Measurements from ENCODE around the gene FAM110D.
A peak's percentile ranks its signal among the peaks of the same experiment; 100 is the strongest.

Gene FAM110D
- long read RNA-seq, donor 1, partial matches to known transcripts, result 0 of 1 reads
- long read RNA-seq, donor 1, other reads (novel, unspliced or antisense), result 0 of 1 reads
- long read RNA-seq, donor 2, partial matches to known transcripts, result 0 of 2 reads
- long read RNA-seq, donor 2, other reads (novel, unspliced or antisense), result 0 of 2 reads
- long read RNA-seq, donor 3, result 0 reads
- long read RNA-seq, donor 4, partial matches to known transcripts, result 0 of 1 reads
- long read RNA-seq, donor 4, other reads (novel, unspliced or antisense), result 0 of 1 reads
- long read RNA-seq, donor 5, partial matches to known transcripts, result 0 of 4 reads
- long read RNA-seq, donor 5, other reads (novel, unspliced or antisense), result 0 of 4 reads
- long read RNA-seq, donor 6, partial matches to known transcripts, result 0 of 1 reads
- long read RNA-seq, donor 6, other reads (novel, unspliced or antisense), result 0 of 1 reads
- long read RNA-seq, donor 7, partial matches to known transcripts, result 0 of 1 reads
- long read RNA-seq, donor 7, other reads (novel, unspliced or antisense), result 0 of 1 reads
- long read RNA-seq, donor 8, partial matches to known transcripts, result 0 of 1 reads
- long read RNA-seq, donor 8, other reads (novel, unspliced or antisense), result 0 of 1 reads

DNA sequence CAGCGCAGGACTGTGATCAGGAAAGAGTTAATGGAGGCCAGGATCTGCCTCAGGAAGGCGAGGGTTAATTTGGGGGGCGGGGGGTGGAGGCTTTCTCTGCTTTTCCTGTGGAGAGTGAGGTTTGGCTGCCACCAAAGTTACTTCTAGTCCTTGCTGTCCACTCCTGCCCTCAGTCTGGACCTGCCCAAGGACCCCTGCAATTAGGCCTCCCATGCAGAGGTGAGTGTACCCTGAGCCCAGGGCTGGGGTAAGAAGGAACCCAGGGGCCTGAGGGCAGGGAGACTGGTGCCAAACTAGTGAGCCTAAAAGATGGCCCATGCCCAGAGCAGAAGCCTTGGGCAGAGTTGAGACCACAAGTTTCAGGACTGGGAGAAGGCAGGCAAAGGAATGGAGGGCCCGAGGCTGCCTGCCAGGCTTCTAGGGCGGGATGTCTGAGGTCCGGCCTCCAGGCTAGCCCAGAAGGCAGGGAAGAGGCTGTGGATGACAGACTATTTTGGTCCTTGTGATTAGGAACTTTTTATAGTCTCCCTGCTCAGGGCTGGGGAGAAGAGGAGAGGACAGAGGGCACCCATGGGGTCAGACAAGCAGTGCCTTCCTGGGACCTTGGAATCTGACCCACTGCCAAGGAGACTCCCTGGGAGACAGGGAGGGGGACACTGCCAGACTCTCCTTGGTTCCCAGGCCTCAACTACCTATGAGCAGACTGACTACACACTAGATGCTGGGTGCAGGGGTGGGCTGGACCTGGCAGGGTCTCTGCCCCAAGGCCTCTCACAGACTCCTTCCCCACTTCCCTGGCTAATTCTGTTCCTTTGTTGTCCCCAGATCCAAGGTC is at the start of gene FAM110D:
Gene FAM110D, plus strand, starts transcription at position 172 of the 835 bp plus-strand sequence. CDS start 2,213 bp downstream, outside the sequence.
- DNase-seq, result no peak

DNA sequence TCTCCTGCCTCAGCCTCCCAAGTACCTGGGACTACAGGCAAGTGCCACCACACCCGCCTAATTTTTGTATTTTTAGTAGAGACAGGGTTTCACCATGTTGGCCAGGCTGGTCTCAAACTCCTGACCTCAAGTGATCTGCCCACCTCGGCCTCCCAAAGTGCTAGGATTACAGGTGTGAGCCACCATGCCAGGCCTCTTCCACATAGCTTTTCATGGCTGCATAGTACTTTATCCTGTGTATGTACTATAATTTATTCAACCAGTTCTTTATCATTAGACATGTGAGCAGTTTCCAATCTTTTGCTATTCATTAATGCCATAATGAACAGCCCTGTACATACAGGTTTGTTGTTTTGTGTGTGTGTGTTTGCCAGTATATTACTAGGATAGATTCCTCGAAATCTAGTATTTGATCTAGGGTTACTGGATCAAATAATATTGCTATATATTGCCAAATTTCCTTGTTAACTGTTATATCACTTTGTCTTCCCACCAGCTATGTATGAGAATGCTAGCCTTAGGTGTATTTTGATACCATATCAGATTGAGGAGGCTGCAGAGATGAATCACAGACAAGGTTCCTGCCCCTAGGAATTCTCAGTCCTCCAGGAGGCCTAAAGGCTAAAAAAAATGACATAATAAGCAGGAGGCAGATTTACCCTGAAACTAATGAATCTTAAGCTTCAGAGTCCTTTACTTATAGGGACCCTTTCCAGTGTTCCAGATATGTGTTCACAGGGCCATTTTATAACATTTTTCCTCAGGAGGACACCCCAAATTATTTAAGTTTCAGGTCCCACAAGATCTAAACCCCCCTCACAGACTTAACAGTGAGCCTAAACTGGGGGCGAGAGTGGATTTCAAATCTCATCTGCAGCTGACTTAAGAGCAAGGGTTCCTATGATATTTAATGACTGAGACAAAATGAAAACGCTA is 49.4 kb upstream of the FAM110D start:
- no peak for DNase-seq

DNA sequence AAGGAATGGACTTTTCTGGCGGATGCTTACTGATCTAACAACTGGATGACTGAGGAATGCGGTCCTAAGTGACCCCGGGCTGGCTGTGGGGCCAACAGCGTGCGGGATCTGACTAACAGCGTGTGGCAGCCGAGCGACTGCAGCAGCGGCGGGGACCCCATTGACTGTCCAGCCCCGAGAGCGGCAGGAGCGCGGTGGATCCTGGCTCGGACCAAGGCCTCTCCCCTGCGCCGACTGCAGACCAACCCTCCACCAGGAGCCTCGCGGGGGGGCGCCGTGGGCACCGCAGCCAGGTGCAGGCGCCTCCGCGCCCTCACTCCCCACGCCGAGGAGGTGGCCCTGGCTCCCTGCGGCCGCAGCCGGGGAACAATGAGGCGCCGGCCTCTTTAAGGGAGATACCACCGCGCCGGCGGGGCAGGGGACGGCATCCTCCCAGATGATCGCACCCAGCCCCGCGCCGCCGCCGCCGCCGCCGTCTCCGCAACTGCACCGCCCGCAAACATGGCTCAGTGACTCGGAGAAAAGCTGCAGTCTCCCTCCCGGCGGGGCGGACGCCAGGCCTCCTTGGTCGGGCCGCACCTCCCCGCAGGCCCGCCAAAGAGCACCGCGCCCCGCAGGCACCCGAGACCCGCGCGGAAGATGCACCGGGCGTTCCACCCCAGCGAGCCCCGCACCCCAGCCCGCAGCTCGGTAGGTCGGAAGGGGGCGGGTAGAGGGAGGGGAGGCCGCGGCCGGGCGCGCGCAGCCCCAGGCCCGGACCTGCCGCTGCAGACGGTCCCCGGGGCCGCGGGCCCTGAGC is 47.9 kb upstream of the FAM110D start:
- peak; percentile 98 for DNase-seq

- peak; percentile 94 for DNase-seq
Observed at GRCh38 chr1:26111530-26112406, 47.1 kb upstream of the FAM110D start, which contains the start of gene PDIK1L. Gene PDIK1L, plus strand, starts transcription at chr1:26111824. Its CDS starts 2,485 bp downstream, at chr1:26114309.

GRCh38 chr1:26112407-26112775 is 46.5 kb upstream of the FAM110D start:
- no peak for DNase-seq

GRCh38 chr1:26114165-26114927 is 44.5 kb upstream of the FAM110D start:
- DNase-seq, result no peak

DNA sequence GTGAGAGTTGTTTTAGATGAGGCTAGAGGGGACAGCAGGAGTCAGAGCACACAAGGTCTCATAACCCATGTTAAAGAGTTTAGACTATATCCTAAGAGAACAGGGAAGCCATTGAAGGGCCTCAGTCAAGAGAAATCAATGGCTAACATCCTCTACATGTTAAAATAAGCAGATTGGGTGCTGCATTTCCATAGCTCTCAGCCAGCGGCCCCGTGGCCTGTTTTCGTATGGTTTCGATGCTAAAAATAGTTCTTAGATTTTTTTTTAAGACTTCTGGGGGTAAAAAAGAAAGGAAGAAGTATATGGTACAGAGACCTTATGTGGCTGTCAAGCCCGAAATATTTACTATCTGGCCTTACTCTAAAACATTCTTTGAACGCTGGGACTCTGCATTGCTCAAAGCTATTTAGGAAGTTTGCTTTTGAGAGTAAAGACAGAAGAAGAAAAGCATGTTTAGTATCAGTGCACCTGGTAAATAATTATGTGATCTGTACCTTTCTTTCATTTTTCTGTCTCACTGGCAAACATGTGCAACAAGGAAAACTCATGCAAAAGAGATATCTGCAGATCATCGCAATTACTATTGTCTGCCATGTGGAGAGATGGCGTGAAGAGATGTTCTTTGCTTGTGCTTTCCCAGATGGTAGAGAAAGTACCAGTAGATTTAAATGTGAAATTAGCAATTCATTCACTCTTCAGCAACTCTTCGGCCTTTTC is 38.8 kb upstream of the FAM110D start:
- no peak for DNase-seq

- DNase-seq, result no peak
Observed at GRCh38 chr1:26121854-26122773, 36.8 kb upstream of the FAM110D start.

DNA sequence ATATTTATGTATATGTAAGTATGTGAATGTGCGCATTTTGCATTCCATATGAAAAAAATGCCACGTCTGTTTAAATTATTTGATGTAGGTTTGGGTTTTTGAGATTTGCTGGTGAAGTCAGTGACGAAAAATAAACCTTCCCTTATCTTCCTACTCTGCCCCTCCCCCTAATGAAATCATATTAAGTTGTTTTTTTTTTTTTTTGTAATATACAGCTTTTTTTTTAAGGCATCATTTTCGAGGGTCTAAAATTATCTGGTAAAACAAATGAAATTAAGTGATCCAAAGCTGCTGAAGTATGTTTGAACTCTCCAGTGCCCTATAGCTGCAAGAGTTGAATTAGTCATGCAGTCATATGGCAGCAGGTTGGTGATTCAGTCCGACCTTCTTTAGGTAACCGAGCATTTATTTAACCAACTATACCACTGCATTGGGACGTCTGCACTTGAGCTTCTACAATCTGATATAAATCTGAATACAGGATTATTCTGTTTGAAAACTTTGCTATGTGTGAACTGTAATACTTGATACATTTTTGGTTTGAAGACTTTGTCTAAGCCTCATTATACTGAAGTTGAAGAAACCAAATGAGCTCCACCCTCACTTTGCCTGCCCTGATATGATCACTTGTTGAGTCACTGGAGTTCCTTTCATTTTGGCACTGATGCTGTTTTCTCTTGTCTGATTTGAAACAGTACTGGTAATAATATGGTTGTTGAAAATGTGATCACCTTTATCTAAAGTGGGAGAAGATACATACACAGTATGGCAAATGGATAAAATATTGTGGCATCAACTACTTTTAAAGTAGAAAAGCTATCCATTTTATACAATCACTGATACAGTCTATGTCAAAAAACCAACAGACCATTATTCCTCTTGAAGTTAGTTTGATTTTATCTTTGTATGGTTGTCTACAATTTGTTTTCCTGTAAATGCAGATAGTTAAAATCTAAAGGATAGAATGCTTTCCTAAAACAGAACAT is 35.6 kb upstream of the FAM110D start:
- no peak for DNase-seq

DNA sequence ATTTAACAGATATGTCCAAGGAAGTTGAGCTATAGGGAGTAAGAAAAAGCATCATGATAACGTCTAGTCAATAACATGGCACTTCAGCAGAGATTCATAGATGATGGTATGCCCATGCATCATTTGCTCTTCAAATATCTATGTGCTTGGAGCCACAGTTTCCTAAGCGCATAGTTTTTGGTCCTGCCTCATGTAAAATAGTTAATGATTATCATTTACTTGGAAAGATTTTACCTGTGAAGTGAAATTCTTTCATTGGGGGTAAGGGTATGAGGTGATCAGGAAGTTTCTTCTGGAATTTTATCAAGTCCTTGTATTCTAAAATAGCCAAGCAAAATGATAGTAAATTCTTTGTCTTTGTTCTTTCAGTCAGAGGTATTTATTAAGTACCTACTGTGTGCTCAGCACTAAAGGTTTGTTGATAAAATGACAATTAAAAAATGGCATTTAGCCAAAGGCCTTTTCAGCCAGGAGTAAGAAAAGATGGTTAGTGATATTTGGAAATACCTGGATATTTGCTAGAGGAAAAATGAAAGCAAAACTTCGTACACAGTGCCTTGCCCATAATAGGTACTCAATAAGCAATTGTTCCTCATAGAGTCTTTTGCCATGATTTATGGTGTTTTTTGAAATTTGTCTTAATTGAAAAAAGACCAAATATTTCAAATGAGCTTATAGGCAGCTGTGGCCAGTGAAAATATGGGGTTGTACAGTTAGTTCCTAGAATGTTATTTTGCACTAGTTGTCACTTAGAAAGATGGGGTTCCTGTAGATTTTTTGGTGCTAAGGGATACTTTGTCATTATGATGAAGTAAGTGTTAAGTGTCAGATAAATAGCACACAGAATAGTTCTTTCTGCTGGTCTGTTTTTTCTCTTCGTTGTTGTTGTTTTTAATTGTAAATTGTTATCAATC is 34.2 kb upstream of the FAM110D start:
- DNase-seq, result no peak

DNA sequence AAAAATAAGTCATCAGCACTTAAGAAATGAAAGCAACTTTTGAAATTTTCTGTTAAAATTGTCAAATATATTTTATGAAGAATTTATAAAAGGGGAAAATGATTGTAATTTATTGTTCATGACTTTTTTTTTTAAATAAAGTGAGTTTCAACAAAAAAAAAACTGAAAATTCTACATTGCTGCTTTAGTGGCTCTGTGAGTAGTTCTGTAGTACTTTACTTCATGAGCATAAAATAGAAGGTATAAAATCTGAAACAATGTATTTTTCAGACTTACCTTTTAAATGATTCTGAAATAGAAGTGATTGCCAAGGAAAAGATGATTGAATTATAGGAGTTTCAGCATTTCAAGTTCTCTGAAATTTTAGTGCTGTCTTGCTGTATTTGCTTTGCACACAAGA is 33.5 kb upstream of the FAM110D start:
- DNase-seq, result no peak

DNA sequence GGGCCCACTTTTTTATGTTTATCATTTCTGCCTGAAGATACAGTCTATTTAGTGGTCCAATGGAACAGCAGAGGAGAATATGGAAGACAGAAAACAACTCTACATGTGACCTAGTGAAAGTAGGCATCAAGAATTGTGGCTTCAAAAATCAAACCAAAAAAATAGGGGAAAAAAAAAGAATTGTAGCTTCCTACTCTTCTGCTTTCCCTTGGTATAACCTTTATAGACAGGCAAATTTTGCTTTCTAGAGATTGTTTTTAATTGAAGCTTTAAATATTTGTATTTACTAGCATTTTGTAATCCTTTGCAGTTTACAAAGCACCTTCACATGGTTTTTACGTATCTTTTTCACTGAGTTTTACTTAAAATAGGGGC is 32.9 kb upstream of the FAM110D start:
- no peak for DNase-seq

- DNase-seq, result no peak
Observed at GRCh38 chr1:26126321-26127084, 32.4 kb upstream of the FAM110D start.

Data from right kidney (tissue), 9 donors.